Activated gamma-delta T cell treated with Interleukin-2 at 50 U/mL for 16 hours (primary cell): Measurements from ENCODE around the gene GATC.
"Not testable (repeated sequence)": the region's sequence is repeated elsewhere in the genome, so short reads cannot be mapped to it uniquely, and the experiment has no call there.

Source experiments
- DNase-seq: peaks from one replicate; pipeline ENCODE4 v3.0.0-alpha.2; 2020

The GATC gene

GRCh38 chr12:120437735-120438494 is 8.3 kb upstream of the GATC start, which contains the start of gene COX6A1:
TSS of gene COX6A1 (plus strand) at chr12:120438113. CDS start at chr12:120438127, 14 bp downstream.
- peak; percentile 97 for DNase-seq

- no peak for DNase-seq
Observed at GRCh38 chr12:120438495-120439198, 7.6 kb upstream of the GATC start.

- peak; percentile 76 for DNase-seq
Observed at GRCh38 chr12:120439646-120440247, 6.5 kb upstream of the GATC start.

- no peak for DNase-seq
Observed at GRCh38 chr12:120444676-120445075, 1.6 kb upstream of the GATC start.

DNA sequence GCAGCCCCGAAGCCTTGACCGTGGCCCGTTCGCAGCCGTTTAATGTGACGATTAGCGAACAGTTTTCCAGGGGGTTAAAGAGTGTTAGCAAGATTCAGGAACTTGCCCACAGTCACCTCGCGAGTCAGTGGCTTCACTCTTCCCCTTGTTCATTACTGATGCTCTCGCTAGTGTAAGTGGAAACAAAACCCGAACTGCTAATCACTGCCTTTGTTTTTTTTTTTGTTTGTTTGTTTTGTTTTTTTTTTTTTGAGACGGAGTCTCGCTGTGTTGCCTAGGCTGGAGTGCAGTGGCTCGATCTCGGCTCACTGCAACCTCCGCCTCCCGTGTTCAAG is 567 bp downstream of the GATC start:
- not testable (repeated sequence) for DNase-seq

DNA sequence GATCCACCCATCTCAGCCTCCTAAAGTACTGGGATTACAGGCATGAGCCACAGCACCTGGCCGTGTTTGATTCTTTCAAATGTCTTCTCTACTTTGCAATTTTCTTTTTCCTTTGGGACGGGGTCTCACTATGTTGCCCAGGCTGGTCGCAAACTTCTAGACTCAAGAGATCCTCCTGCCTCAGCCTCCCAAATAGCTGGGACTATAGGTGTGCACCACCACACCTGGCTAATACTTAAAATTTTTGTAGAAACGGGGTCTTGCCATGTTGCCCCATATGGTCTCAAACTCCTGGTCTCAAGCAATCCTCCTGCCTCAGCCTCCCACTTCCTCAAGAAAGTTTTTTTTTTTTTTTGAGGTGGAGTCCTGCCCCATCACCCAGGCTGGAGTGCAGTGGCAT is 1.7 kb downstream of the GATC start:
- no peak for DNase-seq

DNA sequence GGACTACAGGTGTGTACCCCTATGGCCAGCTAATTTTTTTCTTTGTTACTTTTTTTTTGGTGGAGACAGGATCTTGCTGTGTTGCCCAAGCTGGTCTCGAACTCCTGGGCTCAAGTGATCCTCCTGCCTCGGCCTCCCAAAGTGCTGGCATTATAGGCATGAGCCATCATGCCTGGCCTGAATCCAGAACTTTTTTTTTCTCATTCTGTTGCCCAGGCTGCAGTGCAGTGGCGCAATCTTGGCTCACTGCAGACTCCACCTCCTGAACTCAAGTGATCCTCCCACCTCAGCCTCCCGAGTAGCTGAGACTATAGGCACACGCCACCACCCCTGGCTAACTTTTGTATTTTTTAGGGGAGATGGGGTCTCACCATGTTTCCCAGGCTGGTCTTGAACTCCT is 6.3 kb downstream of the GATC start:
- DNase-seq, result not testable (repeated sequence)

DNA sequence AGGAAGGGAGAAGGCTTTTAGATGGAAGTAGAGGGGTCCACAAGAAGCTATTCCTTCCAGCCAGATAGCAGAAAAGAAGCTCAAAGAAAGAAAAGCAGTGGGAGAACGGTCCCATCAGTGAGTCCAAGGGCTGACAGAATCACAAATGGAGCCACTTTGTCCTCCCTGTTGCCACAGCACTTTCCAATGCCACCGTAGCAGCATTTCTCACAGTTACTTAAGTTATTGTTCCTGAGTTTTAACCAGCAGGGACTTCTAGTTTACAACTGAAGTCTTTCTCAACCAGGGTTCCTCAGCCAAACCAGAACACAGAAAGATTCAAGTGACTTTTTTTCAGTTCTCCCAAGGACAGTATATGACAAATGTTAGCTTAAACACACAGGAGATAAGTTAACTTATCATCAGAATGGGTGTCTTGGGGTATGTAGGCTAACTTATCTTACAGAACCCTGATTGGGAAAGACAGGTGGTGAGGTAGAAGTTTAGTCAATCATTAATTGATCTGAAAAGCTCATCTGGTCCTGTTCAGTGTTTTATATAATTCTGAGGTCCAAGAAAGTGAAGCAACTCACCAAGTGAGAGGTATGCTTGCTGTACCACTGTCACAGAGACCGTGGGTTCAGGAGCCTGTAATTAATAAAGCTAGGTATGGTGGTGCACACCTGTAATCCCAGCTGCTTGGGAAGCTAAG is 7.0 kb downstream of the GATC start:
- DNase-seq, result no peak

DNA sequence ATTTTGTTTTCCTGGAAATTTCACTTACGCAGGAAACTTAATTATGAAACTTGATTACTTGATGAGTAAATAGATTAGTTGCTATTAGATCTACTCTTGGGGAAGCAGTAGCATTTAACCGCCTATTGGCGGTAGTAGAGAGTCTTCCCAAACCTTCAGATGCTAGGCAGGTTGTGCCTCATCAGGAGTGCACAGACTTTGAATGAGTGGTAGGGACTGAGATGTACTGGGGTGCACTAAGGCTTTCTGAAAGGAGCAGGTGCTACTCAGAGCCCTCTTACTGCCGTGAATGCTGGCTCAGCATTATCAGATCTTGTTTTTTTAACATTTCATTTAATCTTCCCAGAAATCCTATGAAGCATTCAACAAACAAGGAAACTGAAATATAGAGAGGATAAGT is 7.7 kb downstream of the GATC start:
- no peak for DNase-seq

DNA sequence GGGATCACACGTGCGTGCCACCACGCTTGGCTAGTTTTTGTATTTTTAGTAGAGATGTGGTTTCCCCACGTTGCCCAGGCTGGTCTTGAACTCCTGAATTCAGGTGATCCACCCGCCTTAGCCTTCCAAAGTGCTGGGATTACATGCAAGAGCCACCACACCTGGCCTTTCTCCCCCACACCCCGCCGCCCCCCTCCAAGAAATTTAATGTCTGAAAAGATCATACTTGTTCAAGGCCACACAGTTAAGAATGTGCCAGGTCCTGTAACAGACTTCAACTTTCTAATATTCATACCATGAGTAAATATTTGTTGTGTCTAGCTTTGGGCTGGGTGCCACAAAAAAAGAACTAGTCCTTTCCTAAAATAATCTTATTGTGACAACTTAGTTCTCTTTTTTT is 9.1 kb downstream of the GATC start:
- no peak for DNase-seq

DNA sequence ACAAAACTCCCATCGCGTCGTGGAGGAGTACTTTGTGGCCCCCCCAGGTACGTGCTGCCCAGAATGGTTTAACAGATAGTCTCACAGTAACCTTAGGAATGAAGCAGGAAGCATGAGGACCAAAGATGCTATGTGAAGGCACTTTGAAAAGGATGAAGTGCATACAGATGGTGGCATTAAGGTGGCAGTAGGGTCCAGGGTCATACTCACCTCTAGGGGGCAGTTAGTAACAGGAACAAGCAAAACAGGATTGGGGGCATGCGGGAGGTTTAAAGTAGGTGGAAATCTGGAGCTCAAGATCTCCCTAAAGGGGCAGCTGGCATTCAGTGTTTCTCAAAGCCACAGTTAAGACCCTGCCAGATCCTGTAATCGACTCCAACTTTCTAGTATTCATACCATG is 10.9 kb downstream of the GATC start:
- DNase-seq, result no peak

DNA sequence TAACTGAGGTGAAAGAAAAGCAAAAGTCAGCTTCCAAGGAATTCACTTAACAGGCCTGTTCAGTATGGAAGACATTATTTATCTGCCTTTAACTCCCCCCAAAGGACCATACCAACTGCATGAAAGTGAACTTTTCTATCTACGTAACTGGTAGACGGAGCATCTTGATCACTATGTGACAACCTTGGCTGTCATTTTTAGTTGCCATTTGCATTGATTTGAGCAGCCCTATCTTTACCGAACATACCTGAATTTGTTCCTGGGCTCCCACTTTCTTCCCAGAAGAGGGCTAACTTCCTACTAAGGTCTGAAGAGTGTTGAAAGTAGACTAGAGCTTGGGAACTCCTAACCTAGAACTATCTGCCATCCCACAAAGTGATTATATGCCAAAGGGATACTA is 13.9 kb downstream of the GATC start:
- DNase-seq, result no peak

DNA sequence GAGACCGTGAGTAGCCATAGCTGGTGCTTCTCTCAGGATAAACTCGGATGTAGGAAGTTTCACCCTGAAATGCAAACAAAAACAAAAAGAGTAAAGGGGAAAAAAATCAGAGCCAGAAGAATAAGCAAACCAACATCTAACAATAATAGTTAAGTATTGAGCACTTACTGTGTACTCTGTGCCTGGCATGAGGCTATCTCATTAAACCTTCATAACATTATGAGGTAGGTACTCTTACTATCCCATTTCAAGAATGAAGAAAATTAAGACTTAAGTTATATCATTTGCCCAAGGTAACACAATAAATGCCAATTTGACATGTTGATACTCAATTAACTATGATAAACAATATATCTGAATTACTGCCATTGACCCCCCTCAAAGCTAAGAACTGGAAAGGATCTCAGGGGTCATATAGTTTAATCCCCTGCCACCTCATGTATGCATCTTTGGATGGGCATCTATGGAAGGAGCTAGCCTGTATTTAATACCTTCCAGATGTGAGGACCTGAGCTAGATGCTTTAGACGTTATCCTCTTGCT is 15.9 kb downstream of the GATC start:
- no peak for DNase-seq

DNA sequence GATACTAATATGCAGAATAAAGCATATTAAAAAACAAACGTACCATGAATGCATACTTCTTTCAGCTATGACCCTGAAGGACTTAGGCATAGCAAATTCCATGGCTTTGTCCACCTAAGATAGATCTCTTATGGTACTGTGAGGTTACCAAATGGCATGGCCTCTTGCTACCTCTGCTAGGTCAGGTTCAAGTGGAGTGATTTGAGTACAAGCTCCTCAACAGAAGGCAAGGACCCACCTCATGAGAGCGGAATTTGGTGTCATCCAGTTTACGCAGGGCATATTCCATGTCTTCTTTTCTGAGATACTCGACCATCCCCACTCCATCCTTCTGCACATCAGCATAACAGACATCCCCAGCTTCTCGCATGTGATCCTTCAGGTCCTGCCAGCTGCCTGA is 17.5 kb downstream of the GATC start:
- no peak for DNase-seq

- DNase-seq, result no peak
Observed at GRCh38 chr12:120465756-120466155, 19.5 kb downstream of the GATC start.

DNA sequence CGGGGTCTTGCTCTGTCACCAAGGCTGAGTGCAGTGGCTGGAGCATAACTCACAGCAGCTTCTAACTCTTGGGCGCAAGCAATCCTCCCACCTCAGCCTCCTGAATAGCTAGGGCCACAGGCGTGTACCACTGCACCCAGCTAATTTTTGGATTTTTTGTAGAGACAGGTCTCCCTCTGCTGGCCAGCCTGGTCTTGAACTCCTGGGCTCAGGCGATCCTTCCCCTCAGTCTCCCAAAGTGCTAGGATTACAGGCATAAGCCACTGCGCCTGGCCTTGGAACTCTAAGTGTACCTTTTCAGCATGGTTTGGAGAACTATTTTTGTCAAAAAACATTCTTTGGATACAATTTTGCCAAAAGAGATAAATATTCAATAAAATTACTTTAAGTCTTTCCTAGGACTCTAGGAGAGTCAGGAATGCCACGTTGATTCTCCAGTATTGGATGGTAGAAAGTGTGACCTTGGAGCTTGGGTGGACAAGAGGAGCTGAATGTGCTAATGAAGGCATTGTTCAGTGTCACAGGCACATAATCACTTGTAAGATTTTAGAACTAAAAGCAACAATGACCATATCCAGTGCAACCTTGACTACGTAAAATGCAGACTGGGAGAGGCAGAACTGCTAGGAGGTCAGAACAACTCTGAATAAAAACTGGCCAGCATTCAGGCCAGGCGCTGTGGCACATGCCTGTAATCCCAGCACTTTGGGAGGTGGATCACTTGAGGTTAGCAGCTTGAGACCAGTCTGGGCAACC is 20.5 kb downstream of the GATC start:
- peak; percentile 44 for DNase-seq

DNA sequence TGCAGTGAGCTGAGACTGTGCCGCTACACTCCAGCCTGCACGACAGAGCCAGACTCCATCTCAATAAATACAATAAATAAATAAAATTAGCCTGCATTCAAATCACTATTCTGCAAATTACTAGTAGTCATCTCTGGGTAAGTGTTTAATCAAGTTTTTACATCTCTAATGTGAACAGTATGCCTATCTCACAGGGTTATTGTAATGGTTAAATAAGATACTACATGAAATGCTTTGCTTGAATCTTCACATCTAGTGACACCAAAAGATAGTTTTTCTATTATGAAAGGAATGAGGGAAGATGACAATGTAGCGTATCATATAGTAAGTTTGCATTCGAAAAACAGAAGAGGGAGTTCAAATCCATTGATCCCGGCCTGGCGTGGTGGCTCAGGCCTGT is 21.2 kb downstream of the GATC start:
- DNase-seq, result no peak

GRCh38 chr12:120468325-120468820 is 22.1 kb downstream of the GATC start:
- DNase-seq, result peak; percentile 14

DNA sequence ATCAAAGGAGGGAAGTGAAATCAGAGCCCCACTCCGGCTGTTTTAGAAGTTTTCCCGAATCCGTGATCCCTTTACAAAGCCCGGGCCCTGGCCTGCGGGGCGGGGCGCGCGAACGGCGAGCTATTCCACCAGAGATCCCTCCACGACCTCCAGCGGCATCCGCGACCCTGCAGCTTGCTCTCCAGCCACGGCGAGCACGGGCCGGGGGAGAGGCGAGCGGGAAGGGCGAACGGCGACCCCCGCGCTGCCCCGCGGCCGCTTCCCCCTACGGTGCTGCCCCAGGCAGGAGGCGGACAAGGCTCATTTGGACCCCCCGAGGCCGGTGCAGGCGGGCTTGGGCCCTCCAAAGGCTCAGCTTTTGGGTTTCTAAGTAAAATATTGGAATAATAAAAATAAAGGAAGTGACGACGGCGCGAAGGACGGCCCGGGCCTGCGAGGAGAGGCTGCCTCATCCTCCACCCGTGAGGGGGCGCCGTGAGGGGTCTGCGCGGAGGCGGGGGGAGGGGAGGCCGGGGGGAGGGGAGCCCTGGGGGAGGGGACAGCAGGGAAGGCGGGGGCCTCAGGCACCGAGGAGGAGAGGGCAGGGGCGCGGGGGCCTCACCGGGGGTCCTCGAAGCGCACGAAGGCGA is 22.7 kb downstream of the GATC start:
- peak; percentile 50 for DNase-seq

- peak; percentile 97 for DNase-seq
Observed at GRCh38 chr12:120469450-120470149, 23.4 kb downstream of the GATC start, which contains the start of gene SRSF9. TSS of gene SRSF9 (minus strand) at chr12:120469748. CDS start at chr12:120469609, 139 bp downstream.
